H1 (cell line): ENCODE data around the gene HID1. TPM values are rescaled to one million over a fixed set of nuclear protein-coding genes. Genes with fewer than 3 reads are reported as not detected.

Source experiments
- CHD7 ChIP-seq: fragments of 300-600 bp; sonication (generic); IDR thresholded peaks from 2 replicates; pipeline ENCODE4 v1.7.1; 2012; ENCODE audit warnings: low read length, moderate library complexity, mild to moderate bottlenecking, inconsistent platforms; ENCODE audit not compliant: insufficient replicate concordance
- EP300 ChIP-seq, 2 experiments: IDR thresholded peaks; 1 replicate in 1 of 2; 2 replicates in 1 of 2; pipeline ENCODE4 v1.6.1; 2011 to 2012; ENCODE audit warnings: low read depth in 2 of 2, low read length in 2 of 2, mild to moderate bottlenecking in 2 of 2, borderline replicate concordance in 1 of 2, inconsistent platforms in 1 of 2, moderate library complexity in 1 of 2
- EZH2 ChIP-seq: fragments of 200-600 bp; sonication (generic); IDR thresholded peaks from 2 replicates; pipeline ENCODE4 v1.7.1; 2012; ENCODE audit warnings: low read depth, mild to moderate bottlenecking, moderate library complexity, low read length, inconsistent platforms; ENCODE audit not compliant: severe bottlenecking
- FOSL1 ChIP-seq: IDR thresholded peaks from 2 replicates; pipeline ENCODE4 v1.6.1; 2011; ENCODE audit warnings: mild to moderate bottlenecking, low read depth, low read length, moderate library complexity; ENCODE audit not compliant: insufficient read depth
- HDAC2 ChIP-seq, 2 experiments: fragments of 300-600 bp in 1 of 2; sonication (generic) in 1 of 2; IDR thresholded peaks; 2 replicates each; pipeline ENCODE4 v1.6.1; 2011 to 2012; ENCODE audit warnings: low read depth in 2 of 2, low read length in 2 of 2, mild to moderate bottlenecking in 2 of 2, moderate library complexity in 2 of 2, borderline replicate concordance in 1 of 2, inconsistent platforms in 1 of 2
- KDM1A ChIP-seq: fragments of 200-600, 300-600 bp; sonication (generic); IDR thresholded peaks from 2 replicates; pipeline ENCODE4 v1.7.1; 2016; ENCODE audit warnings: mild to moderate bottlenecking, low read length, borderline replicate concordance
- MAFK ChIP-seq: IDR thresholded peaks from 2 replicates; pipeline ENCODE4 v1.6.1; 2012; ENCODE audit warnings: low read depth, mild to moderate bottlenecking, improper control_type of control experiment, low read length
- NRF1 ChIP-seq: IDR thresholded peaks from 2 replicates; pipeline ENCODE4 v1.6.1; 2011; ENCODE audit warnings: mild to moderate bottlenecking, low read depth, low read length, improper control_type of control experiment
- POLR2A ChIP-seq, 2 experiments: IDR thresholded peaks; 1 replicate in 1 of 2; 2 replicates in 1 of 2; pipeline ENCODE4 v1.6.1; 2011; ENCODE audit warnings: low read depth in 2 of 2, low read length in 2 of 2, mild to moderate bottlenecking in 2 of 2; ENCODE audit errors: control extremely low read depth in 1 of 2
- TAF1 ChIP-seq: IDR thresholded peaks from 2 replicates; pipeline ENCODE4 v1.6.1; 2011; ENCODE audit warnings: mild to moderate bottlenecking, low read depth, low read length
- polyA plus RNA-seq, 7 experiments: library from polyadenylated mRNA; depleted of rRNA in 3 of 7; stranded (reverse) in 5 of 7; unstranded in 2 of 7; fragments of >200 nt in 5 of 7; fragments of 200-250 nt in 2 of 7; gene quantifications; 1 replicate in 5 of 7; 2 replicates in 1 of 7; 4 replicates in 1 of 7; pipeline versions ENCODE4 v1.2.1 to v1.2.3, GENCODE V29; 2011 to 2013; ENCODE audit warnings: missing spikeins in 2 of 7, mixed read lengths in 2 of 7
- total RNA-seq: library from RNA; stranded (reverse); fragmentation: NEBNext Ultra II Directional; extraction: Animal tissue kit (Norgen Biotek cat#: 25700); gene quantifications from 2 replicates; pipeline ENCODE4 v1.2.1, GENCODE V29; 2021

The HID1 gene
- total and polyA plus RNA-seq, 2 of the 8 experiments (the other 6 are each of a cell fraction or from before 2014, with no cell fraction given), result 15.1 to 25.9 TPM

GRCh38 chr17:74954665-74955421 is 17.7 kb downstream of the HID1 start (continued):
- TF ChIP-seq CHD7, result no peak
- no peak for TF ChIP-seq TAF1
- no peak for TF ChIP-seq POLR2A (IDR thresholded peaks at IDR 0.05; ENCODE audit: control extremely low read depth in 1 of 2, low read depth in 2 of 2, low read length in 2 of 2)
- no peak for TF ChIP-seq KDM1A
- TF ChIP-seq MAFK, result no peak
- no peak for TF ChIP-seq FOSL1
- no peak for TF ChIP-seq EZH2
- no peak for TF ChIP-seq HDAC2 (IDR thresholded peaks at IDR 0.05; ENCODE audit: borderline replicate concordance in 1 of 2, low read depth in 2 of 2, low read length in 2 of 2)
- no peak for TF ChIP-seq EP300 (IDR thresholded peaks at IDR 0.05; ENCODE audit: borderline replicate concordance in 1 of 2, low read depth in 2 of 2, low read length in 2 of 2)
- no peak for TF ChIP-seq NRF1
